GM23338 (cell line): Measurements from ENCODE around the gene ERAP2.

Experiments used
- CREB1 ChIP-seq: fragments of 250-450 bp; sonication (Bioruptor Pico); IDR thresholded peaks from 2 replicates; pipeline ENCODE4 v1.5.0; 2020; ENCODE audit warnings: low read depth, mild to moderate bottlenecking, moderate library complexity
- CTCF ChIP-seq, 2 experiments: fragments of 200-600 bp in 1 of 2; sonication (generic) in 1 of 2; conservative IDR thresholded peaks; 2 replicates each; pipeline versions ENCODE4 v1.5.1 to v1.6.1; 2016 to 2017; ENCODE audit warnings: antibody characterized with exemption in 2 of 2, low read depth in 2 of 2, mild to moderate bottlenecking in 2 of 2, moderate library complexity in 1 of 2
- ETS1 ChIP-seq: IDR thresholded peaks from 2 replicates; pipeline ENCODE4 v1.6.1; 2016; ENCODE audit warnings: antibody characterized with exemption
- EZH2 ChIP-seq: fragments of 200-600 bp; sonication (generic); IDR thresholded peaks from one replicate; pipeline ENCODE4 v1.8.0; 2017; ENCODE audit warnings: antibody characterized with exemption, mild to moderate bottlenecking, low read depth; ENCODE audit not compliant: unreplicated experiment
- EZH2phosphoT487 ChIP-seq: fragments of 200-600 bp; sonication (generic); IDR thresholded peaks from one replicate; pipeline ENCODE4 v1.8.1; 2018; ENCODE audit warnings: antibody characterized with exemption; ENCODE audit not compliant: unreplicated experiment
- JUNB ChIP-seq: IDR thresholded peaks from one replicate; pipeline ENCODE4 v1.6.1; 2016; ENCODE audit warnings: antibody characterized with exemption; ENCODE audit not compliant: unreplicated experiment
- NANOG ChIP-seq: IDR thresholded peaks from 2 replicates; pipeline ENCODE4 v1.6.1; 2016; ENCODE audit warnings: antibody characterized with exemption, borderline replicate concordance
- POLR2AphosphoS5 ChIP-seq: IDR thresholded peaks from 2 replicates; pipeline ENCODE4 v1.6.1; 2016; ENCODE audit warnings: antibody characterized with exemption, low read depth
- REST ChIP-seq: IDR thresholded peaks from one replicate; pipeline ENCODE4 v1.6.1; 2018; ENCODE audit warnings: antibody characterized with exemption; ENCODE audit not compliant: unreplicated experiment
- STAT1 ChIP-seq: IDR thresholded peaks from one replicate; pipeline ENCODE4 v1.6.1; 2016; ENCODE audit warnings: antibody characterized with exemption; ENCODE audit not compliant: unreplicated experiment
- ZNF114 ChIP-seq: fragments of 250-450 bp; sonication (Bioruptor Pico); IDR thresholded peaks from 2 replicates; pipeline ENCODE4 v1.5.0; 2020; ENCODE audit warnings: mild to moderate bottlenecking, moderate library complexity
- ZNF331 ChIP-seq: fragments of 250-450 bp; sonication (Bioruptor Pico); IDR thresholded peaks from 2 replicates; pipeline ENCODE4 v1.5.0; 2020; ENCODE audit warnings: low read depth, mild to moderate bottlenecking, moderate library complexity

- TF ChIP-seq REST = no peak
- TF ChIP-seq CTCF (conservative IDR thresholded peaks at IDR 0.05; ENCODE audit: low read depth in 2 of 2) = no peak
- TF ChIP-seq CREB1 (CRISPR knock-in tag) = no peak
- TF ChIP-seq POLR2AphosphoS5 = no peak
- no peak for TF ChIP-seq EZH2phosphoT487
- no peak for TF ChIP-seq EZH2
- TF ChIP-seq JUNB = no peak
- TF ChIP-seq STAT1 = no peak
- no peak for TF ChIP-seq ZNF114 (CRISPR knock-in tag)
- TF ChIP-seq ZNF331 (CRISPR knock-in tag) = no peak
- no peak for TF ChIP-seq ETS1
- no peak for TF ChIP-seq NANOG
These were observed 53.8 kb downstream of the ERAP2 start for GRCh38 chr5:96930058-96930457.
